Neural cell (in vitro differentiated cells): ENCODE results near the gene EFS.

Experiments
- EP300 ChIP-seq: fragments of 450-650 bp; conservative IDR thresholded peaks from 2 replicates; pipeline ENCODE4 v1.6.1; 2014; ENCODE audit warnings: antibody characterized with exemption, mild to moderate bottlenecking, moderate library complexity; ENCODE audit not compliant: poor library complexity, severe bottlenecking
- EZH2 ChIP-seq: fragments of 200-600, 300-800 bp; shearing (Covaris generic), sonication (generic); IDR thresholded peaks from 2 replicates; pipeline ENCODE4 v1.6.1; 2014; ENCODE audit warnings: antibody characterized with exemption, low read length, borderline replicate concordance, mild to moderate bottlenecking; ENCODE audit not compliant: insufficient read depth, poor library complexity, severe bottlenecking
- MXI1 ChIP-seq: fragments of 450-650 bp; conservative IDR thresholded peaks from 2 replicates; pipeline ENCODE4 v1.6.1; 2014; ENCODE audit warnings: antibody characterized with exemption, mild to moderate bottlenecking; ENCODE audit not compliant: poor library complexity, severe bottlenecking
- POLR2AphosphoS5 ChIP-seq: IDR thresholded peaks from 2 replicates; pipeline ENCODE4 v1.6.1; 2012
- RAD21 ChIP-seq: fragments of 450-650 bp; conservative IDR thresholded peaks from 2 replicates; pipeline ENCODE4 v1.6.1; 2014; ENCODE audit warnings: antibody characterized with exemption, mild to moderate bottlenecking, moderate library complexity
- SMC3 ChIP-seq: fragments of 450-650 bp; conservative IDR thresholded peaks from 2 replicates; pipeline ENCODE4 v1.6.1; 2014; ENCODE audit warnings: antibody characterized with exemption, mild to moderate bottlenecking, moderate library complexity; ENCODE audit not compliant: poor library complexity
- TAF1 ChIP-seq: IDR thresholded peaks from 2 replicates; pipeline ENCODE4 v1.6.1; 2012; ENCODE audit warnings: low read depth
- TF ChIP-seq, protein P1 (sequence below): fragments of 450-650 bp; IDR thresholded peaks from 2 replicates; pipeline ENCODE4 v1.5.1; 2014; ENCODE audit warnings: antibody characterized with exemption, mild to moderate bottlenecking, moderate library complexity; ENCODE audit not compliant: poor library complexity, severe bottlenecking
- TF ChIP-seq, protein P2 (sequence below): IDR thresholded peaks from 2 replicates; pipeline ENCODE4 v1.6.1; 2012; ENCODE audit warnings: borderline replicate concordance

DNA sequence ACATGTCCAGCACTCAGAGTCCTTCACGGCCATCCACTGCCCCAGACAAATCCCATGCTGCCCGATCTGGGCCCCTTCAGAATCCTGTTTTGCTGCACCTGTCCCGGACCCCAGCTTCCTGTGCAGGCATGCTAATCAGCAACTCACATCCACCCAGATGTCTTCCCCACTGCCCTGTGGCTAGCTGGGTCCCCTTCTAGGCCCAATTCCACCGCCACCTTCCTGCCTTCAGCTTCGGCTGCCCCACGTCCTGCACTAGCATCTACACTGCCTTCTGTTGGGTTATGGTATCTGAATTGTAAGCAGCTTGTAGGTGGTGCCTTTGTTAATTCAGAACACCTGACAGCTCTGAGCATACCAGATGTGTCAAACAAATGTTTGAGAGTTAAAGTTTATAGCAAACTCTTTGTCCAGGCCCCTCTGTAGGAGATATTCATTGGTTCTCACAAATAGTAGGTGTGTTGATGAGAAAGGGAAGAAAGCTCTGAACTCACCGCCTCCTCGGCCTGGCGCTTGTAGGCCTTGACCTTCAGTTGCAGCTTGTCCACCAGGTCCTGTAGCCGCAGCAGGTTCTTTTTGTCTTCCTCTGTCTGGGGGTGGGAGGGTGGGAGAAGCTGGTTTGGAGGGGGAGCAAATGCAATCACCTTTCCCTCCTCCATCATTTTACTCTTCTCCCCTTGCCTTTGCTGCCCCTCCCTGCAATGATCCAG lies 17.9 kb upstream of the EFS start:
- TF ChIP-seq EZH2, result no peak
- TF ChIP-seq, protein P1, sequence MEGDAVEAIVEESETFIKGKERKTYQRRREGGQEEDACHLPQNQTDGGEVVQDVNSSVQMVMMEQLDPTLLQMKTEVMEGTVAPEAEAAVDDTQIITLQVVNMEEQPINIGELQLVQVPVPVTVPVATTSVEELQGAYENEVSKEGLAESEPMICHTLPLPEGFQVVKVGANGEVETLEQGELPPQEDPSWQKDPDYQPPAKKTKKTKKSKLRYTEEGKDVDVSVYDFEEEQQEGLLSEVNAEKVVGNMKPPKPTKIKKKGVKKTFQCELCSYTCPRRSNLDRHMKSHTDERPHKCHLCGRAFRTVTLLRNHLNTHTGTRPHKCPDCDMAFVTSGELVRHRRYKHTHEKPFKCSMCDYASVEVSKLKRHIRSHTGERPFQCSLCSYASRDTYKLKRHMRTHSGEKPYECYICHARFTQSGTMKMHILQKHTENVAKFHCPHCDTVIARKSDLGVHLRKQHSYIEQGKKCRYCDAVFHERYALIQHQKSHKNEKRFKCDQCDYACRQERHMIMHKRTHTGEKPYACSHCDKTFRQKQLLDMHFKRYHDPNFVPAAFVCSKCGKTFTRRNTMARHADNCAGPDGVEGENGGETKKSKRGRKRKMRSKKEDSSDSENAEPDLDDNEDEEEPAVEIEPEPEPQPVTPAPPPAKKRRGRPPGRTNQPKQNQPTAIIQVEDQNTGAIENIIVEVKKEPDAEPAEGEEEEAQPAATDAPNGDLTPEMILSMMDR, result no peak
- no peak for TF ChIP-seq POLR2AphosphoS5
- no peak for TF ChIP-seq EP300
- no peak for TF ChIP-seq TAF1
- TF ChIP-seq RAD21, result no peak
- TF ChIP-seq, protein P2, sequence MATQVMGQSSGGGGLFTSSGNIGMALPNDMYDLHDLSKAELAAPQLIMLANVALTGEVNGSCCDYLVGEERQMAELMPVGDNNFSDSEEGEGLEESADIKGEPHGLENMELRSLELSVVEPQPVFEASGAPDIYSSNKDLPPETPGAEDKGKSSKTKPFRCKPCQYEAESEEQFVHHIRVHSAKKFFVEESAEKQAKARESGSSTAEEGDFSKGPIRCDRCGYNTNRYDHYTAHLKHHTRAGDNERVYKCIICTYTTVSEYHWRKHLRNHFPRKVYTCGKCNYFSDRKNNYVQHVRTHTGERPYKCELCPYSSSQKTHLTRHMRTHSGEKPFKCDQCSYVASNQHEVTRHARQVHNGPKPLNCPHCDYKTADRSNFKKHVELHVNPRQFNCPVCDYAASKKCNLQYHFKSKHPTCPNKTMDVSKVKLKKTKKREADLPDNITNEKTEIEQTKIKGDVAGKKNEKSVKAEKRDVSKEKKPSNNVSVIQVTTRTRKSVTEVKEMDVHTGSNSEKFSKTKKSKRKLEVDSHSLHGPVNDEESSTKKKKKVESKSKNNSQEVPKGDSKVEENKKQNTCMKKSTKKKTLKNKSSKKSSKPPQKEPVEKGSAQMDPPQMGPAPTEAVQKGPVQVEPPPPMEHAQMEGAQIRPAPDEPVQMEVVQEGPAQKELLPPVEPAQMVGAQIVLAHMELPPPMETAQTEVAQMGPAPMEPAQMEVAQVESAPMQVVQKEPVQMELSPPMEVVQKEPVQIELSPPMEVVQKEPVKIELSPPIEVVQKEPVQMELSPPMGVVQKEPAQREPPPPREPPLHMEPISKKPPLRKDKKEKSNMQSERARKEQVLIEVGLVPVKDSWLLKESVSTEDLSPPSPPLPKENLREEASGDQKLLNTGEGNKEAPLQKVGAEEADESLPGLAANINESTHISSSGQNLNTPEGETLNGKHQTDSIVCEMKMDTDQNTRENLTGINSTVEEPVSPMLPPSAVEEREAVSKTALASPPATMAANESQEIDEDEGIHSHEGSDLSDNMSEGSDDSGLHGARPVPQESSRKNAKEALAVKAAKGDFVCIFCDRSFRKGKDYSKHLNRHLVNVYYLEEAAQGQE, result no peak
- no peak for TF ChIP-seq MXI1
- no peak for TF ChIP-seq SMC3
